Endothelial cell of umbilical vein (primary cell): Measurements from ENCODE around the gene TAOK1. TPM values are rescaled to one million over a fixed set of nuclear protein-coding genes. Genes with fewer than 3 reads are reported as not detected.

Experiments used
- BruUV-seq: library from RNA; stranded (reverse); fragments of 400-500 nt; replicated peaks from 2 replicates; lab custom pipeline; 2021; lab: Mats Ljungman, UMichigan
- CTCF ChIA-PET: fragments of 300-600, 350-600 bp; sonication (Branson Sonifier 250); formaldehyde crosslinking; loops from one replicate; lab custom pipeline; 2021; ENCODE audit warnings: antibody characterized with exemption, inconsistent platforms; lab: Charles Lee
- POLR2A ChIA-PET: fragments of 300-600, 350-600 bp; sonication (Branson Sonifier 250); formaldehyde crosslinking; loops from one replicate; lab custom pipeline; 2021; ENCODE audit warnings: antibody characterized with exemption, inconsistent platforms; lab: Charles Lee
- DNase-seq: peaks from one replicate; pipeline ENCODE4 v3.0.0-alpha.2; 2011; ENCODE audit warnings: low read depth, low spot score
- FAIRE-seq: peaks from 2 replicates; lab custom pipeline; 2011; peaks lifted over from hg19 to GRCh38; lab: Jason Lieb, UNC
- H2AFZ ChIP-seq: 2 replicates; pipeline ENCODE4 v1.6.0; 2012; ENCODE audit warnings: low read depth, low read length, control low read depth, inconsistent platforms
- H3K27ac ChIP-seq: 2 replicates; pipeline ENCODE4 v1.5.1; 2011; ENCODE audit warnings: low read depth, mild to moderate bottlenecking, control low read depth, low read length, moderate library complexity; ENCODE audit not compliant: insufficient read depth
- H3K27me3 ChIP-seq, 2 experiments: 2 replicates each; pipeline versions ENCODE4 v1.6.0 to v1.6.1; 2011; ENCODE audit warnings: low read length in 2 of 2, mixed read lengths in 1 of 2; ENCODE audit not compliant: control insufficient read depth in 2 of 2, insufficient read depth in 2 of 2
- H3K36me3 ChIP-seq, 2 experiments: 2 replicates in 1 of 2; 3 replicates in 1 of 2; pipeline ENCODE4 v1.5.1; 2011; ENCODE audit warnings: low read length in 2 of 2, mild to moderate bottlenecking in 1 of 2, moderate library complexity in 1 of 2; ENCODE audit not compliant: control insufficient read depth in 2 of 2, insufficient read depth in 2 of 2; ENCODE audit errors: extremely low read depth in 1 of 2
- H3K4me1 ChIP-seq: 3 replicates; pipeline ENCODE4 v1.5.1; 2011; ENCODE audit warnings: mild to moderate bottlenecking, low read length; ENCODE audit not compliant: control insufficient read depth, insufficient read depth; ENCODE audit errors: extremely low read depth
- H3K4me2 ChIP-seq: 2 replicates; pipeline ENCODE4 v1.6.1; 2011; ENCODE audit warnings: low read length, control low read depth, mixed read lengths; ENCODE audit not compliant: insufficient read depth
- H3K4me3 ChIP-seq, 3 experiments: fragments of 200-600 bp in 1 of 3; sonication (generic), shearing (Covaris generic) in 1 of 3; replicated peaks in 1 of 3; 2 replicates each; pipeline ENCODE4 v1.5.1; 2011 to 2016; ENCODE audit warnings: control low read depth in 3 of 3, low read length in 3 of 3, mild to moderate bottlenecking in 2 of 3, inconsistent platforms in 1 of 3, low read depth in 1 of 3, moderate library complexity in 1 of 3; ENCODE audit not compliant: insufficient read depth in 1 of 3
- H3K79me2 ChIP-seq: 2 replicates; pipeline ENCODE4 v1.6.0; 2012; ENCODE audit warnings: low read length, inconsistent platforms; ENCODE audit not compliant: control insufficient read depth, insufficient read depth
- H3K9ac ChIP-seq: replicated peaks from 2 replicates; pipeline ENCODE3; 2011; ENCODE audit warnings: low read length, control low read depth; ENCODE audit not compliant: insufficient read depth; ENCODE audit errors: extremely low read depth
- H3K9me1 ChIP-seq: replicated peaks from 3 replicates; pipeline ENCODE4 v1.6.0; 2011; ENCODE audit warnings: mild to moderate bottlenecking, low read length; ENCODE audit not compliant: control insufficient read depth, insufficient read depth; ENCODE audit errors: extremely low read depth
- H3K9me3 ChIP-seq: replicated peaks from 2 replicates; pipeline ENCODE4 v1.5.1; 2012; ENCODE audit warnings: low read length, inconsistent platforms; ENCODE audit not compliant: control insufficient read depth, insufficient read depth
- H4K20me1 ChIP-seq: replicated peaks from 2 replicates; pipeline ENCODE3; 2011; ENCODE audit warnings: mild to moderate bottlenecking, low read length; ENCODE audit not compliant: control insufficient read depth, insufficient read depth; ENCODE audit errors: extremely low read depth
- CTCF ChIP-seq, 2 donors: IDR thresholded peaks; 1 replicate in 1 of 2; 2 replicates in 1 of 2; pipeline ENCODE4 v1.5.1; 2011; ENCODE audit warnings: low read length in 2 of 2, mild to moderate bottlenecking in 2 of 2, moderate library complexity in 2 of 2, control low read depth in 1 of 2, inconsistent platforms in 1 of 2, low read depth in 1 of 2; ENCODE audit not compliant: insufficient read depth in 1 of 2; ENCODE audit errors: extremely low read depth in 1 of 2
- EZH2 ChIP-seq: IDR thresholded peaks from 2 replicates; pipeline ENCODE4 v1.6.1; 2012; ENCODE audit warnings: borderline replicate concordance, low read depth, mild to moderate bottlenecking, moderate library complexity, low read length, inconsistent platforms; ENCODE audit not compliant: severe bottlenecking
- FOS ChIP-seq: IDR thresholded peaks from 2 replicates; pipeline ENCODE4 v1.6.1; 2011; ENCODE audit warnings: mild to moderate bottlenecking, low read length, moderate library complexity, borderline replicate concordance; ENCODE audit not compliant: insufficient read depth
- GATA2 ChIP-seq: IDR thresholded peaks from 2 replicates; pipeline ENCODE4 v1.7.0; 2011; ENCODE audit warnings: low read depth, mild to moderate bottlenecking, moderate library complexity, mixed read lengths, low read length; ENCODE audit not compliant: insufficient read length, insufficient read depth
- JUN ChIP-seq: IDR thresholded peaks from 2 replicates; pipeline ENCODE4 v1.6.1; 2011; ENCODE audit warnings: borderline replicate concordance, low read depth; ENCODE audit not compliant: insufficient read length, insufficient read depth
- MYC ChIP-seq: IDR thresholded peaks from one replicate; pipeline ENCODE4 v1.6.1; 2011; ENCODE audit warnings: mild to moderate bottlenecking, low read depth, low read length
- POLR2A ChIP-seq: IDR thresholded peaks from 2 replicates; pipeline ENCODE4 v1.6.1; 2012; ENCODE audit warnings: low read depth, mild to moderate bottlenecking, control low read depth, low read length
- POLR2AphosphoS5 ChIP-seq: IDR thresholded peaks from 2 replicates; pipeline ENCODE4 v1.6.1; 2012; ENCODE audit warnings: low read depth, mild to moderate bottlenecking, control low read depth, low read length, moderate library complexity; ENCODE audit not compliant: insufficient read depth
- dilution Hi-C: fragments of 300-500 bp; cut with MboI; formaldehyde crosslinking; loops from one replicate; pipeline ENCODE4 v1.15.0; 2019; ENCODE audit warnings: low sequenced_read_pairs; ENCODE audit not compliant: extremely low pct_ligation_motif_present
- intact Hi-C: fragments of 100-400 bp; cut with micrococcal nuclease; formaldehyde crosslinking; loops from one replicate; pipeline ENCODE4 v1.10.0; 2022
- polyA plus RNA-seq, 4 experiments: library from polyadenylated mRNA; depleted of rRNA in 3 of 4; stranded (reverse) in 3 of 4; unstranded in 1 of 4; fragments of >200 nt; gene quantifications; 2 replicates each; pipeline versions ENCODE4 v1.2.1 to v1.2.3, GENCODE V29; 2011 to 2012; ENCODE audit warnings: missing spikeins in 1 of 4
- total RNA-seq: library from RNA; stranded (reverse); gene quantifications from 2 replicates; pipeline ENCODE4 v1.2.3, GENCODE V29; 2021
- TF ChIP-seq, protein P1 (sequence below): IDR thresholded peaks from 2 replicates; pipeline ENCODE4 v1.6.1; 2011; ENCODE audit not compliant: insufficient read depth, insufficient read length

Gene TAOK1
- total and polyA plus RNA-seq, 2 donors (not counting 3 experiments of a cell fraction or from before 2014, with no cell fraction given), result 11.0 to 82.2 TPM

DNA sequence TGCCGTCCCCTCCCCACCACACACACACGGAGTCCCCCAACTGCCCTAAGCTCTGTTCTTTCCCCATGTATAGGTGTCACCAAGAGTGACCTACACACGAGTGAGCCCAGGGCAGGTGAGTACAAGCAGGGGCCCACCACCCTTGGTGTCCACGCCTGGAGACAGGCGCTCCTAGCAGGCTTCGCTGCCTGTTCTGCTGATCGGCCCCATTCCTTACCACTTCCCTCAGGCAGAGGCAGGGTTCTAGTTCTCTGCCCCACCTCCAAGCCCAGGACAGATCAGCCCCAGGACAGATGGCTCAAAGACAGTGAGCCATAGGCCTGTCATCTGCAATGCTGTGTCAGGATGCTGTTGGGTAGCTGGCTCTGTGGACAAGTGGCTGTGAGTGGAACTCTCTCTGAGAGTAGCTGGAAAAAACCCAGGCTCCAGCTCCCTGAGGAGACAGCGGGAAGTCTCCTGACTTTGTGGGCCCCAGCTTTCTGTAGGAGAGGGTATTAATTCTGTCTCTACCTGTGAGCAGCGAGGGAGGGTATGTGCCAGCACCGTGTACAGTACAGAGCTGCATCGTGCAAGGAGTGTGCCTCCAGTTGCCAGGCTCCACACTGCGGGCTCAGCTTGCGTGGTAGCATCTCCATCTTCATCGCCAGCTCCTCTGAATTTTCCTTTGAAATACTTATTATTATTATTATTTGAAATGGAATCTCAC lies 179.2 kb downstream of the TAOK1 start:
- dilution Hi-C loops, result no loop called here
- Histone ChIP-seq H4K20me1 (no peaks in the 10 kb centered on the region), H3K4me3 (peak overlapping the region in 2 of 3 experiments; percentile 46 to 62), H3K4me2 (peak overlapping the region; percentile 74), H3K9ac (peak overlapping the region; percentile 69), H3K27me3 (no peaks in the 10 kb centered on the region), H3K9me1 (no peaks in the 10 kb centered on the region), H3K36me3 (peaks cover 0 to 10% of the 10 kb centered on the region in 2 experiments), H3K79me2 (no peaks in the 10 kb centered on the region), H3K9me3 (no peaks in the 10 kb centered on the region), H2AFZ (peak overlapping the region; percentile 89), H3K4me1 (peaks cover 26% of the 10 kb centered on the region), H3K27ac (peak overlapping the region; percentile 24)
- FAIRE-seq (peak; percentile 21), DNase-seq (no peak)
- intact Hi-C loops, result loop anchor here (5.0 kb wide), 3 partner anchors 48 to 277 kb away; partner anchors contain the start of genes NUFIP2 and TAOK1
- BruUV-seq, result no TSS peak
- TF ChIP-seq POLR2A, result no peak
- TF ChIP-seq JUN, result no peak
- TF ChIP-seq POLR2AphosphoS5, result no peak
- TF ChIP-seq, protein P1, sequence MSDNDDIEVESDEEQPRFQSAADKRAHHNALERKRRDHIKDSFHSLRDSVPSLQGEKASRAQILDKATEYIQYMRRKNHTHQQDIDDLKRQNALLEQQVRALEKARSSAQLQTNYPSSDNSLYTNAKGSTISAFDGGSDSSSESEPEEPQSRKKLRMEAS, result no peak
- TF ChIP-seq EZH2, result no peak
- TF ChIP-seq MYC, result no peak
- TF ChIP-seq CTCF (IDR thresholded peaks at IDR 0.05; ENCODE audit: extremely low read depth in 1 of 2, insufficient read depth in 1 of 2, low read depth in 1 of 2, low read length in 2 of 2), result no peak
- no peak for TF ChIP-seq FOS
- TF ChIP-seq GATA2, result no peak
- CTCF ChIA-PET, result interaction anchor here (1.0 to 8.8 kb wide), 5 partner anchors 18 to 199 kb away, joined by 3 to 105 read pairs (median 6); no protein-coding TSS in a partner anchor
- POLR2A ChIA-PET, result interaction anchor here (0.6 to 1.0 kb wide), 2 partner anchors 12 to 24 kb away, joined by 3 read pairs; partner anchors contain the start of gene ANKRD13B
